HepG2 (cell line): ENCODE data around the gene STXBP4. TPM values are rescaled to one million over a fixed set of nuclear protein-coding genes. Genes with fewer than 3 reads are reported as not detected.

ENCODE experiments used
- ATAC-seq: fragments of 200-7000 bp; cut with Tn5 transposase; 3 replicates; pipeline ENCODE4 v1.9.1; 2020; ENCODE audit warnings: mild to moderate bottlenecking, moderate library complexity
- BruUV-seq: library from RNA; stranded (reverse); fragments of 400-500 nt; replicated peaks from 2 replicates; lab custom pipeline; 2021; lab: Mats Ljungman, UMichigan
- CTCF ChIA-PET: fragments of 300-600 bp; formaldehyde crosslinking; extraction: SDS; loops from one replicate; lab custom pipeline; 2021; ENCODE audit warnings: low total read pairs, inconsistent platforms, low intra/inter-chr PET ratio; lab: Yijun Ruan, JAX
- POLR2A ChIA-PET: fragments of 350-600 bp; sonication (Branson Sonifier 250); formaldehyde crosslinking; loops from one replicate; lab custom pipeline; 2020; ENCODE audit warnings: antibody characterized with exemption, inconsistent platforms; lab: Yijun Ruan, JAX
- DNase-seq: peaks from one replicate; pipeline ENCODE4 v3.0.0-alpha.2; 2015; ENCODE audit warnings: low spot score
- FAIRE-seq: peaks from 3 replicates; lab custom pipeline; 2011; peaks lifted over from hg19 to GRCh38; lab: Jason Lieb, UNC
- H2AFZ ChIP-seq: one replicate; pipeline ENCODE4 v1.6.1; 2011; ENCODE audit warnings: low read length, inconsistent platforms
- H3K27ac ChIP-seq: fragments of 300-600 bp; 3 replicates; pipeline ENCODE4 v1.8.0; 2011; ENCODE audit warnings: mixed run types, mild to moderate bottlenecking, mixed read lengths, low read length, inconsistent platforms; ENCODE audit not compliant: insufficient read depth; ENCODE audit errors: extremely low read length
- H3K27me3 ChIP-seq, 2 experiments: fragments of 200-600 bp in 1 of 2; 2 replicates in 1 of 2; 3 replicates in 1 of 2; pipeline versions ENCODE4 v1.6.0 to v1.8.0; 2011; ENCODE audit warnings: low read length in 2 of 2, mild to moderate bottlenecking in 2 of 2, moderate library complexity in 2 of 2, inconsistent platforms in 1 of 2; ENCODE audit not compliant: insufficient read depth in 2 of 2, control insufficient read depth in 1 of 2
- H3K36me3 ChIP-seq, 2 experiments: fragments of 200-600 bp in 1 of 2; replicated peaks in 1 of 2; 2 replicates in 1 of 2; 3 replicates in 1 of 2; pipeline versions ENCODE4 v1.5.1 to v1.8.0; 2011; ENCODE audit warnings: low read length in 2 of 2, inconsistent platforms in 1 of 2; ENCODE audit not compliant: insufficient read depth in 2 of 2, control insufficient read depth in 1 of 2
- H3K4me1 ChIP-seq: 2 replicates; pipeline ENCODE4 v1.5.1; 2012; ENCODE audit warnings: low read length, inconsistent platforms; ENCODE audit not compliant: insufficient read depth
- H3K4me2 ChIP-seq: 2 replicates; pipeline ENCODE4 v1.6.0; 2011; ENCODE audit warnings: low read depth, low read length, inconsistent platforms
- H3K4me3 ChIP-seq, 3 experiments: fragments of 200-600 bp in 1 of 3; sonication (generic), shearing (Covaris generic) in 1 of 3; replicated peaks in 1 of 3; 2 replicates each; pipeline ENCODE4 v1.5.1; 2011 to 2016; ENCODE audit warnings: low read length in 3 of 3, inconsistent platforms in 2 of 3, low read depth in 2 of 3, mild to moderate bottlenecking in 2 of 3, control low read depth in 1 of 3, mixed read lengths in 1 of 3; ENCODE audit not compliant: insufficient read depth in 1 of 3
- H3K79me2 ChIP-seq: one replicate; pipeline ENCODE4 v1.6.1; 2011; ENCODE audit warnings: low read length, inconsistent platforms; ENCODE audit not compliant: insufficient read depth
- H3K9ac ChIP-seq: 2 replicates; pipeline ENCODE4 v1.6.0; 2011; ENCODE audit warnings: mild to moderate bottlenecking, low read depth, low read length, inconsistent platforms; ENCODE audit not compliant: insufficient read depth
- H3K9me3 ChIP-seq: 2 replicates; pipeline ENCODE4 v1.5.1; 2012; ENCODE audit warnings: mild to moderate bottlenecking, low read length
- H4K20me1 ChIP-seq: 2 replicates; pipeline ENCODE4 v1.6.0; 2011; ENCODE audit warnings: inconsistent platforms, mild to moderate bottlenecking, low read length, moderate library complexity; ENCODE audit not compliant: insufficient read depth
- CAMTA2 ChIP-seq: sonication (generic); formaldehyde crosslinking; IDR thresholded peaks from 2 replicates; pipeline ENCODE4 v1.4.0; 2020; ENCODE audit warnings: mild to moderate bottlenecking, missing genetic modification reagents, borderline replicate concordance
- EHMT2 ChIP-seq: fragments of 200-600 bp; sonication (generic); IDR thresholded peaks from 2 replicates; pipeline ENCODE4 v1.7.0; 2017; ENCODE audit warnings: antibody characterized with exemption, low read depth, low read length, borderline replicate concordance
- GPN1 ChIP-seq: sonication (generic); formaldehyde crosslinking; IDR thresholded peaks from 2 replicates; pipeline ENCODE4 v1.5.1; 2020; ENCODE audit warnings: missing genetic modification reagents, borderline replicate concordance
- MIXL1 ChIP-seq: IDR thresholded peaks from 2 replicates; pipeline ENCODE4 v1.6.1; 2016
- POLR2A ChIP-seq, 2 experiments: IDR thresholded peaks; 2 replicates each; pipeline ENCODE4 v1.6.1; 2011; ENCODE audit warnings: low read depth in 2 of 2, low read length in 2 of 2, mild to moderate bottlenecking in 1 of 2, moderate library complexity in 1 of 2; ENCODE audit not compliant: insufficient read depth in 1 of 2
- ZFY ChIP-seq: sonication (generic); formaldehyde crosslinking; IDR thresholded peaks from 2 replicates; pipeline ENCODE4 v1.4.0; 2020; ENCODE audit warnings: missing genetic modification reagents
- ZNF558 ChIP-seq: sonication (generic); formaldehyde crosslinking; IDR thresholded peaks from 2 replicates; pipeline ENCODE4 v1.9.0; 2022; ENCODE audit warnings: mild to moderate bottlenecking, missing genetic modification reagents, borderline replicate concordance
- ZNF614 ChIP-seq: IDR thresholded peaks from 2 replicates; pipeline ENCODE4 v1.6.1; 2018; ENCODE audit warnings: missing biosample characterization, missing genetic modification reagents, inconsistent platforms, borderline replicate concordance
- ZNF703 ChIP-seq: sonication (generic); formaldehyde crosslinking; IDR thresholded peaks from 2 replicates; pipeline ENCODE4 v1.5.1; 2020; ENCODE audit warnings: missing genetic modification reagents, mild to moderate bottlenecking, moderate library complexity, borderline replicate concordance
- ZNF788 ChIP-seq: sonication (generic); formaldehyde crosslinking; IDR thresholded peaks from 2 replicates; pipeline ENCODE4 v1.5.0; 2020; ENCODE audit warnings: mild to moderate bottlenecking, missing genetic modification reagents, borderline replicate concordance
- in situ Hi-C: cut with HindIII; loops from 2 replicates; pipeline ENCODE4 v1.10.0; 2017; ENCODE audit warnings: low pct_unique_long_range_greater_than_20kb; ENCODE audit not compliant: extremely low pct_ligation_motif_present
- intact Hi-C: fragments of 100-400 bp; cut with micrococcal nuclease; formaldehyde crosslinking; loops from one replicate; pipeline ENCODE4 v1.10.0; 2022; ENCODE audit not compliant: unreplicated experiment
- polyA plus RNA-seq, 8 experiments: library from polyadenylated mRNA; depleted of rRNA in 3 of 8; stranded (reverse) in 7 of 8; unstranded in 1 of 8; fragments of >200 nt; fragmentation: Illumina TruSeq in 4 of 8; extraction: Trizol in 4 of 8; gene quantifications; 2 replicates each; pipeline versions ENCODE4 v1.2.1 to v1.2.3, GENCODE V29; 2011 to 2016; ENCODE audit warnings: low read depth in 4 of 8, missing spikeins in 1 of 8, mixed read lengths in 1 of 8; ENCODE audit not compliant: insufficient read depth in 1 of 8
- total RNA-seq, 5 experiments: library from RNA; depleted of rRNA; stranded (reverse); fragments of >200 nt; fragmentation: Illumina TruSeq; extraction: Trizol; gene quantifications; 2 replicates each; pipeline ENCODE4 v1.2.3, GENCODE V29; 2016; ENCODE audit warnings: low read depth in 1 of 5
- TF ChIP-seq, protein P1 (sequence below): sonication (generic); formaldehyde crosslinking; IDR thresholded peaks from 2 replicates; pipeline ENCODE4 v1.9.0; 2021; ENCODE audit warnings: missing genetic modification reagents, borderline replicate concordance
- TF ChIP-seq, protein P2 (sequence below): sonication (generic); IDR thresholded peaks from 2 replicates; pipeline ENCODE4 v1.6.1; 2016; ENCODE audit warnings: low read depth, borderline replicate concordance

Gene STXBP4
- total and polyA plus RNA-seq, 2 of the 13 experiments (the other 11 are each of a cell fraction or from before 2014, with no cell fraction given) = 8.5 to 36.1 TPM

DNA sequence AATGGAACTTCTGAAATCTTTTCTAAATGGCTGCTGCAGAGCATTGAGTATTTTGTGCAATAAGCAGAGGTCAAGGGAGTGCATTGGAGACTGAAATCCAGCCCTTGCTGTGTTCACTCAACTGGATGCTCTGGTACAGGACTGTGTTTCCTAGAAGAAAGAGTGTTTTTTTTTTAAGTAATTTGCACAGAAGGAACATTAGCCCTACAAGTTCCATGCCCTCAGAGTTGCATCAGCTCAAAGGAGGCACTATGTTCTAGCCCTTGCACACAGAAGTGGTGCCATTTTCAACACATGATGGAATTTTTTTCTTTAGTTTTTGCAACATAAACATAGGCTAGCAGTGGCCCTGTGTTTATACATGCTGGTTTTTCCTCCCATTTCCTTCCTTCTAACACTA lies 152.1 kb downstream of the STXBP4 start:
- no peak overlapping the region for H3K4me2 ChIP-seq
- ATAC-seq = no peak
- no peak overlapping the region for H3K27ac ChIP-seq
- FAIRE-seq = no peak
- intact Hi-C loops (no loop called here), in situ Hi-C loops (no loop called here)
- peaks cover 14% of the 10 kb centered on the region for H3K4me1 ChIP-seq
- no peak for TF ChIP-seq POLR2A (IDR thresholded peaks at IDR 0.05; ENCODE audit: insufficient read depth in 1 of 2, low read depth in 2 of 2, low read length in 2 of 2)
- TF ChIP-seq ZNF558 (CRISPR knock-in tag) = no peak
- TF ChIP-seq MIXL1 (CRISPR knock-in tag) = no peak
- TF ChIP-seq, protein P1, sequence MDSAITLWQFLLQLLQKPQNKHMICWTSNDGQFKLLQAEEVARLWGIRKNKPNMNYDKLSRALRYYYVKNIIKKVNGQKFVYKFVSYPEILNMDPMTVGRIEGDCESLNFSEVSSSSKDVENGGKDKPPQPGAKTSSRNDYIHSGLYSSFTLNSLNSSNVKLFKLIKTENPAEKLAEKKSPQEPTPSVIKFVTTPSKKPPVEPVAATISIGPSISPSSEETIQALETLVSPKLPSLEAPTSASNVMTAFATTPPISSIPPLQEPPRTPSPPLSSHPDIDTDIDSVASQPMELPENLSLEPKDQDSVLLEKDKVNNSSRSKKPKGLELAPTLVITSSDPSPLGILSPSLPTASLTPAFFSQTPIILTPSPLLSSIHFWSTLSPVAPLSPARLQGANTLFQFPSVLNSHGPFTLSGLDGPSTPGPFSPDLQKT (CRISPR knock-in tag) = no peak
- TF ChIP-seq ZFY = no peak
- no peak for TF ChIP-seq ZNF788
- TF ChIP-seq EHMT2 = no peak
- TF ChIP-seq GPN1 (CRISPR knock-in tag) = no peak
- no peak for TF ChIP-seq ZNF614 (CRISPR knock-in tag)
- TF ChIP-seq CAMTA2 = no peak
- TF ChIP-seq, protein P2, sequence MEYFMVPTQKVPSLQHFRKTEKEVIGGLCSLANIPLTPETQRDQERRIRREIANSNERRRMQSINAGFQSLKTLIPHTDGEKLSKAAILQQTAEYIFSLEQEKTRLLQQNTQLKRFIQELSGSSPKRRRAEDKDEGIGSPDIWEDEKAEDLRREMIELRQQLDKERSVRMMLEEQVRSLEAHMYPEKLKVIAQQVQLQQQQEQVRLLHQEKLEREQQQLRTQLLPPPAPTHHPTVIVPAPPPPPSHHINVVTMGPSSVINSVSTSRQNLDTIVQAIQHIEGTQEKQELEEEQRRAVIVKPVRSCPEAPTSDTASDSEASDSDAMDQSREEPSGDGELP = no peak
- no peak for TF ChIP-seq ZNF703
- no peak overlapping the region for H3K9ac ChIP-seq
- no TSS peak for BruUV-seq
- no peaks in the 10 kb centered on the region for H3K79me2 ChIP-seq
- POLR2A ChIA-PET = no interaction called here
- no peaks in the 10 kb centered on the region for H3K36me3 ChIP-seq
- H2AFZ ChIP-seq = no peak overlapping the region
- no peaks in the 10 kb centered on the region for H3K9me3 ChIP-seq
- H3K27me3 ChIP-seq = no peaks in the 10 kb centered on the region
- H3K4me3 ChIP-seq = no peak overlapping the region
- no peak for DNase-seq
- H4K20me1 ChIP-seq = no peaks in the 10 kb centered on the region
- CTCF ChIA-PET = no interaction called here
